22Rv1 (cell line): ENCODE data around the gene PCCA.

Experiments used
- ZFX ChIP-seq: fragments of 450-650 bp; IDR thresholded peaks from 2 replicates; pipeline ENCODE4 v1.6.1; 2017; ENCODE audit warnings: antibody characterized with exemption, borderline replicate concordance
- TF ChIP-seq, protein P1 (sequence below): fragments of 450-650 bp; IDR thresholded peaks from 2 replicates; pipeline ENCODE4 v1.5.1; 2017; ENCODE audit warnings: mild to moderate bottlenecking

DNA sequence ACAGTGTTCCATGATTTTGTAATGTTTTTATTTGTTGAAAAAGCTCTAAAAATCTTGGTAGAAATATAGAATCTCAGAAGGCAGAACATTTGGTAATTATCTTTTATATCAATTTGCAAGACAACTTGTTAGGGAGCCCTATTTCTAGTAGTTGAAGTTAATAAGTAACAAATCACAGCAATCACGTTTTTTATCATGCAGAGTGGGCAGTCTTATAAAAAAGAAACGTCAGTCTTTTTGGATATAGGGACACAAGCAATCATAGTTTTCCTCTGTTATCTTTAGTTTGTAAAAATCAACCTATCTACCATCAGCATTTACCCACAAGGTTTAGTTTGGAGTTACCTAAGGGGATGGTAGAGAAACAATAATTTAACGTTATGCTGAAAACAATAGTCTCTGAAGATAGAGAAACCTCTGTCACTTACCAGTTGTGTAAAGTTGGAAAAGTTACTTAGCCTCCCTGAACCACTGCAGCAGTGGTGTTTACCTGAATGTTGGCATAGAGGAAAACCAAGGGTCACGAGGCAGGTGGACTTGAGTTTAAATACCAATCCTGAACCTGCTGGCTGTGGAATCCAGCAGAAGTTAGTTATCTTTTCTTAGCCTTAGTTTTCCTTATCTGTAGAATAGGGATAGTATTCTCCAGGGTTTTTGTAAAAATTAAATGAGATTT, 306.9 kb downstream of the PCCA start:
- TF ChIP-seq, protein P1, sequence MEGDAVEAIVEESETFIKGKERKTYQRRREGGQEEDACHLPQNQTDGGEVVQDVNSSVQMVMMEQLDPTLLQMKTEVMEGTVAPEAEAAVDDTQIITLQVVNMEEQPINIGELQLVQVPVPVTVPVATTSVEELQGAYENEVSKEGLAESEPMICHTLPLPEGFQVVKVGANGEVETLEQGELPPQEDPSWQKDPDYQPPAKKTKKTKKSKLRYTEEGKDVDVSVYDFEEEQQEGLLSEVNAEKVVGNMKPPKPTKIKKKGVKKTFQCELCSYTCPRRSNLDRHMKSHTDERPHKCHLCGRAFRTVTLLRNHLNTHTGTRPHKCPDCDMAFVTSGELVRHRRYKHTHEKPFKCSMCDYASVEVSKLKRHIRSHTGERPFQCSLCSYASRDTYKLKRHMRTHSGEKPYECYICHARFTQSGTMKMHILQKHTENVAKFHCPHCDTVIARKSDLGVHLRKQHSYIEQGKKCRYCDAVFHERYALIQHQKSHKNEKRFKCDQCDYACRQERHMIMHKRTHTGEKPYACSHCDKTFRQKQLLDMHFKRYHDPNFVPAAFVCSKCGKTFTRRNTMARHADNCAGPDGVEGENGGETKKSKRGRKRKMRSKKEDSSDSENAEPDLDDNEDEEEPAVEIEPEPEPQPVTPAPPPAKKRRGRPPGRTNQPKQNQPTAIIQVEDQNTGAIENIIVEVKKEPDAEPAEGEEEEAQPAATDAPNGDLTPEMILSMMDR: no peak
- no peak for TF ChIP-seq ZFX
